K562 (cell line): Measurements from ENCODE around the gene RNF44. TPM values are rescaled to one million over a fixed set of nuclear protein-coding genes. Genes with fewer than 3 reads are reported as not detected.

ENCODE experiments used
- EP300 ChIP-seq: IDR thresholded peaks from 2 replicates; pipeline ENCODE4 v1.6.1; 2012; ENCODE audit warnings: low read length, improper control_type of control experiment
- ETV6 ChIP-seq, 3 experiments: fragments of 150-350 bp in 1 of 3; sonication (generic) in 1 of 3; formaldehyde crosslinking in 1 of 3; IDR thresholded peaks; 2 replicates each; pipeline versions ENCODE4 v1.6.1 to v1.8.0; 2014 to 2022; ENCODE audit warnings: borderline replicate concordance in 2 of 3, low read depth in 2 of 3, antibody characterized with exemption in 1 of 3, low read length in 1 of 3, mild to moderate bottlenecking in 1 of 3, missing genetic modification reagents in 1 of 3
- FOXP4 ChIP-seq: sonication (generic); formaldehyde crosslinking; IDR thresholded peaks from 2 replicates; pipeline ENCODE4 v1.8.0; 2022; ENCODE audit warnings: mild to moderate bottlenecking, missing genetic modification reagents, borderline replicate concordance
- NFIC ChIP-seq: fragments of 450-650 bp; IDR thresholded peaks from 2 replicates; pipeline ENCODE4 v1.6.1; 2017; ENCODE audit warnings: mild to moderate bottlenecking, inconsistent platforms
- NFXL1 ChIP-seq: fragments of 450-650 bp; formaldehyde crosslinking; IDR thresholded peaks from 2 replicates; pipeline ENCODE4 v1.4.0; 2021; ENCODE audit warnings: mild to moderate bottlenecking
- PHF8 ChIP-seq: fragments of 200-600 bp; sonication (generic); IDR thresholded peaks from 2 replicates; pipeline ENCODE4 v1.6.1; 2012; ENCODE audit warnings: mixed run types, mild to moderate bottlenecking, inconsistent platforms, low read length, moderate library complexity, borderline replicate concordance
- SNIP1 ChIP-seq: fragments of 450-650 bp; IDR thresholded peaks from 2 replicates; pipeline ENCODE4 v1.7.1; 2017; ENCODE audit warnings: low read depth, mild to moderate bottlenecking
- ZNF445 ChIP-seq: fragments of 250-450 bp; sonication (Bioruptor Pico); IDR thresholded peaks from 2 replicates; pipeline ENCODE4 v1.4.0; 2020; ENCODE audit warnings: low read depth, mild to moderate bottlenecking, moderate library complexity
- polyA plus RNA-seq, 8 experiments: library from polyadenylated mRNA; depleted of rRNA in 4 of 8; stranded (reverse) in 5 of 8; unstranded in 3 of 8; fragments of >200 nt; fragmentation: Nextera tagmentation in 2 of 8; fragmentation: Illumina TruSeq in 1 of 8; extraction: Ambion mirVana in 2 of 8; extraction: Trizol in 1 of 8; gene quantifications; 2 replicates each; pipeline versions ENCODE4 v1.2.1 to v1.2.3, GENCODE V29; 2011 to 2014; ENCODE audit warnings: inconsistent platforms in 1 of 8, missing spikeins in 1 of 8
- total RNA-seq, 7 experiments: library from RNA; depleted of rRNA in 6 of 7; stranded (reverse); fragments of >200 nt in 6 of 7; fragmentation: Illumina TruSeq in 2 of 7; extraction: Trizol in 2 of 7; gene quantifications; 2 replicates each; pipeline versions ENCODE4 v1.2.1 to v1.2.3, GENCODE V29; 2011 to 2021; ENCODE audit warnings: low replicate concordance in 1 of 7
- TF ChIP-seq, protein P1 (sequence below): sonication (generic); formaldehyde crosslinking; IDR thresholded peaks from 2 replicates; pipeline ENCODE4 v1.8.0; 2023; ENCODE audit warnings: mild to moderate bottlenecking, missing genetic modification reagents
- TF ChIP-seq, protein P2 (sequence below), 2 experiments: fragments of 450-650 bp; formaldehyde crosslinking in 1 of 2; IDR thresholded peaks; 2 replicates each; pipeline versions ENCODE4 v1.4.0 to v1.6.1; 2014 to 2020; ENCODE audit warnings: mild to moderate bottlenecking in 2 of 2, borderline replicate concordance in 1 of 2, low read depth in 1 of 2

Gene RNF44
- total and polyA plus RNA-seq, 9 of the 15 experiments (the other 6 are each of a cell fraction or from before 2014, with no cell fraction given) = 1.6 to 82.6 (median 7.4) TPM

DNA sequence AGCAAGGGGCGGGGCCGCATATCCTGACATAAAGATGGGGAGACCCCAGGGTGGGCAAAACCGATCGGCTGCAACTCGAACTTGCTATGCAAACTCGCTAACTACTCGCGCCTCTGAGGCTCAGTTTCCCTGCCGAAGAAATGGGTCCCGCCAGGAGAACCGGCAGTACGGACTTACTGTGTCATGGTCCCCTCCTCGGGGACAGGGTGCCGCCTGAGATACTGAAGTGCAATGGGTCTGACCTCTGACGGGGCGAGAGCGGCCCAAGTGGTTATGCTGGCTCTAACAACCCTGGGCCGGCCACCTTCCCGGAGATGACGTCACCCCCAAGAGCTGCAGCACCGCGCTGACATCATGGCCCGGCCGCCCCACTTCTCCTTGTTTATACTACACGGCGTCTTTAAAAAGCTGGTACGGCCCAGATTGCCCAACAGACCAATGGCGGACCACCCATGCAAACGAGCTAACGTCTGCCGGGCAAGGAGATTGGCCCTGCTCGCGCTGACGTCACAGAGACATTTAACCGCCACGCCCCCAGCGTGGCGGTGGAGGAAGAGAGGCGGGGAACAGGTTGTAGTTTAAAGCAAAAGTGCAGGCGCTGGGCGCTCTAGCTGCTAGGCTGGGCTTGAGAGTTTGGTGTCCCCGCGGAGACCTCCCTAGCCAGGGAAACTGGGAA lies 490 bp upstream of the RNF44 start (continued):
- TF ChIP-seq, protein P1, sequence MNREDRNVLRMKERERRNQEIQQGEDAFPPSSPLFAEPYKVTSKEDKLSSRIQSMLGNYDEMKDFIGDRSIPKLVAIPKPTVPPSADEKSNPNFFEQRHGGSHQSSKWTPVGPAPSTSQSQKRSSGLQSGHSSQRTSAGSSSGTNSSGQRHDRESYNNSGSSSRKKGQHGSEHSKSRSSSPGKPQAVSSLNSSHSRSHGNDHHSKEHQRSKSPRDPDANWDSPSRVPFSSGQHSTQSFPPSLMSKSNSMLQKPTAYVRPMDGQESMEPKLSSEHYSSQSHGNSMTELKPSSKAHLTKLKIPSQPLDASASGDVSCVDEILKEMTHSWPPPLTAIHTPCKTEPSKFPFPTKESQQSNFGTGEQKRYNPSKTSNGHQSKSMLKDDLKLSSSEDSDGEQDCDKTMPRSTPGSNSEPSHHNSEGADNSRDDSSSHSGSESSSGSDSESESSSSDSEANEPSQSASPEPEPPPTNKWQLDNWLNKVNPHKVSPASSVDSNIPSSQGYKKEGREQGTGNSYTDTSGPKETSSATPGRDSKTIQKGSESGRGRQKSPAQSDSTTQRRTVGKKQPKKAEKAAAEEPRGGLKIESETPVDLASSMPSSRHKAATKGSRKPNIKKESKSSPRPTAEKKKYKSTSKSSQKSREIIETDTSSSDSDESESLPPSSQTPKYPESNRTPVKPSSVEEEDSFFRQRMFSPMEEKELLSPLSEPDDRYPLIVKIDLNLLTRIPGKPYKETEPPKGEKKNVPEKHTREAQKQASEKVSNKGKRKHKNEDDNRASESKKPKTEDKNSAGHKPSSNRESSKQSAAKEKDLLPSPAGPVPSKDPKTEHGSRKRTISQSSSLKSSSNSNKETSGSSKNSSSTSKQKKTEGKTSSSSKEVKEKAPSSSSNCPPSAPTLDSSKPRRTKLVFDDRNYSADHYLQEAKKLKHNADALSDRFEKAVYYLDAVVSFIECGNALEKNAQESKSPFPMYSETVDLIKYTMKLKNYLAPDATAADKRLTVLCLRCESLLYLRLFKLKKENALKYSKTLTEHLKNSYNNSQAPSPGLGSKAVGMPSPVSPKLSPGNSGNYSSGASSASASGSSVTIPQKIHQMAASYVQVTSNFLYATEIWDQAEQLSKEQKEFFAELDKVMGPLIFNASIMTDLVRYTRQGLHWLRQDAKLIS = peak; percentile 88; the same call in 1 of the 2 replicates
- no peak for TF ChIP-seq SNIP1
- peak; percentile 64; the same call in 1 of the 2 replicates for TF ChIP-seq PHF8
- TF ChIP-seq FOXP4 (CRISPR knock-in tag) = peak; percentile 17; the same call in 1 of the 2 replicates
- TF ChIP-seq ZNF445 (CRISPR knock-in tag) = 0 out of 2 replicates have a peak, but pooled peaks have one; percentile 69
- TF ChIP-seq NFXL1 = no peak
- no peak for TF ChIP-seq EP300
- no peak for TF ChIP-seq ETV6 (IDR thresholded peaks at IDR 0.05; ENCODE audit: borderline replicate concordance in 1 of 2, low read depth in 2 of 2, low read length in 1 of 2)
- no peak for TF ChIP-seq ETV6 (CRISPR knock-in tag; IDR thresholded peaks at IDR 0.05; ENCODE audit: borderline replicate concordance)
- TF ChIP-seq NFIC = no peak
- TF ChIP-seq, protein P2, sequence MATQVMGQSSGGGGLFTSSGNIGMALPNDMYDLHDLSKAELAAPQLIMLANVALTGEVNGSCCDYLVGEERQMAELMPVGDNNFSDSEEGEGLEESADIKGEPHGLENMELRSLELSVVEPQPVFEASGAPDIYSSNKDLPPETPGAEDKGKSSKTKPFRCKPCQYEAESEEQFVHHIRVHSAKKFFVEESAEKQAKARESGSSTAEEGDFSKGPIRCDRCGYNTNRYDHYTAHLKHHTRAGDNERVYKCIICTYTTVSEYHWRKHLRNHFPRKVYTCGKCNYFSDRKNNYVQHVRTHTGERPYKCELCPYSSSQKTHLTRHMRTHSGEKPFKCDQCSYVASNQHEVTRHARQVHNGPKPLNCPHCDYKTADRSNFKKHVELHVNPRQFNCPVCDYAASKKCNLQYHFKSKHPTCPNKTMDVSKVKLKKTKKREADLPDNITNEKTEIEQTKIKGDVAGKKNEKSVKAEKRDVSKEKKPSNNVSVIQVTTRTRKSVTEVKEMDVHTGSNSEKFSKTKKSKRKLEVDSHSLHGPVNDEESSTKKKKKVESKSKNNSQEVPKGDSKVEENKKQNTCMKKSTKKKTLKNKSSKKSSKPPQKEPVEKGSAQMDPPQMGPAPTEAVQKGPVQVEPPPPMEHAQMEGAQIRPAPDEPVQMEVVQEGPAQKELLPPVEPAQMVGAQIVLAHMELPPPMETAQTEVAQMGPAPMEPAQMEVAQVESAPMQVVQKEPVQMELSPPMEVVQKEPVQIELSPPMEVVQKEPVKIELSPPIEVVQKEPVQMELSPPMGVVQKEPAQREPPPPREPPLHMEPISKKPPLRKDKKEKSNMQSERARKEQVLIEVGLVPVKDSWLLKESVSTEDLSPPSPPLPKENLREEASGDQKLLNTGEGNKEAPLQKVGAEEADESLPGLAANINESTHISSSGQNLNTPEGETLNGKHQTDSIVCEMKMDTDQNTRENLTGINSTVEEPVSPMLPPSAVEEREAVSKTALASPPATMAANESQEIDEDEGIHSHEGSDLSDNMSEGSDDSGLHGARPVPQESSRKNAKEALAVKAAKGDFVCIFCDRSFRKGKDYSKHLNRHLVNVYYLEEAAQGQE (IDR thresholded peaks at IDR 0.05; ENCODE audit: borderline replicate concordance) = peak; percentile 45
- TF ChIP-seq, protein P2 (CRISPR knock-in tag; IDR thresholded peaks at IDR 0.05; ENCODE audit: low read depth) = 0 out of 2 replicates have a peak, but pooled peaks have one; percentile 23
